ENCODE results near the gene LCORL.
"Not testable (repeated sequence)": the region's sequence is repeated elsewhere in the genome, so short reads cannot be mapped to it uniquely, and the experiment has no call there.

The LCORL gene

GRCh38 chr4:18014269-18014668 is 7.3 kb downstream of the LCORL start:
- DNase-seq: no peak

- DNase-seq: no peak
Observed at GRCh38 chr4:18012807-18013462, 8.6 kb downstream of the LCORL start.

- DNase-seq: no peak
Observed at GRCh38 chr4:18012134-18012806, 9.3 kb downstream of the LCORL start.

GRCh38 chr4:18007625-18008024 is 13.9 kb downstream of the LCORL start:
- no peak for DNase-seq

- DNase-seq: not testable (repeated sequence)
Observed at GRCh38 chr4:18006432-18006831, 15.1 kb downstream of the LCORL start.

GRCh38 chr4:17997129-17997528 is 24.4 kb downstream of the LCORL start:
- no peak for DNase-seq

- no peak for DNase-seq
Observed at GRCh38 chr4:17995165-17995564, 26.4 kb downstream of the LCORL start.

- DNase-seq: no peak
Observed at GRCh38 chr4:17985832-17986231, 35.7 kb downstream of the LCORL start.

GRCh38 chr4:17981063-17981462 is 40.5 kb downstream of the LCORL start:
- no peak for DNase-seq

GRCh38 chr4:17968721-17969120 is 52.8 kb downstream of the LCORL start:
- DNase-seq: no peak

- DNase-seq: no peak
Observed at GRCh38 chr4:17967078-17967477, 54.5 kb downstream of the LCORL start.

- no peak for DNase-seq
Observed at GRCh38 chr4:17966312-17966711, 55.2 kb downstream of the LCORL start.

GRCh38 chr4:17964576-17964975 is 57.0 kb downstream of the LCORL start:
- DNase-seq: no peak

GRCh38 chr4:17962171-17962570 is 59.4 kb downstream of the LCORL start:
- no peak for DNase-seq

GRCh38 chr4:17961249-17961648 is 60.3 kb downstream of the LCORL start:
- DNase-seq: no peak

GRCh38 chr4:17958181-17958580 is 63.4 kb downstream of the LCORL start:
- no peak for DNase-seq

GRCh38 chr4:17957688-17958087 is 63.9 kb downstream of the LCORL start:
- no peak for DNase-seq

GRCh38 chr4:17956245-17956644 is 65.3 kb downstream of the LCORL start:
- no peak for DNase-seq

- DNase-seq: no peak
Observed at GRCh38 chr4:17945303-17945702, 76.3 kb downstream of the LCORL start.

GRCh38 chr4:17941731-17942130 is 79.8 kb downstream of the LCORL start:
- DNase-seq: no peak

GRCh38 chr4:17939054-17939453 is 82.5 kb downstream of the LCORL start:
- DNase-seq: no peak

- DNase-seq: no peak
Observed at GRCh38 chr4:17934286-17934685, 87.3 kb downstream of the LCORL start.

GRCh38 chr4:17933126-17933525 is 88.4 kb downstream of the LCORL start:
- no peak for DNase-seq

GRCh38 chr4:17932041-17932440 is 89.5 kb downstream of the LCORL start:
- no peak for DNase-seq

GRCh38 chr4:17930256-17930655 is 91.3 kb downstream of the LCORL start:
- DNase-seq: no peak
